Stimulated activated naive CD8-positive, alpha-beta T cell treated with anti-CD3 and anti-CD28 coated beads, Interleukin-15, amount 100 ng/mL, for 72 hours (primary cell): ENCODE measurements around the gene PUS3.

ENCODE experiments used
- ATAC-seq: fragments of 150-1000 bp; cut with Tn5 transposase; 2 replicates; pipeline ENCODE4 v1.10.0; 2021; ENCODE audit warnings: mild to moderate bottlenecking, moderate library complexity
- DNase-seq, 2 donors: peaks; one replicate each; pipeline ENCODE4 v3.0.0; 2021 to 2022
- H3K27ac Mint-ChIP-seq, 2 donors: one replicate each; pipeline ENCODE4 v1.8.0; 2022; ENCODE audit warnings: mild to moderate bottlenecking in 2 of 2, mixed read lengths in 2 of 2, moderate library complexity in 2 of 2
- H3K27me3 Mint-ChIP-seq: one replicate; pipeline ENCODE4 v1.8.0; 2022; ENCODE audit warnings: mixed read lengths
- H3K4me1 Mint-ChIP-seq: one replicate; pipeline ENCODE4 v1.8.0; 2022; ENCODE audit warnings: mild to moderate bottlenecking, mixed read lengths
- H3K4me3 Mint-ChIP-seq, 2 donors: one replicate each; pipeline ENCODE4 v1.8.0; 2022; ENCODE audit warnings: mild to moderate bottlenecking in 2 of 2, mixed read lengths in 2 of 2, moderate library complexity in 1 of 2
- H3K9me3 Mint-ChIP-seq, 2 donors: one replicate each; pipeline ENCODE4 v1.8.0; 2022; ENCODE audit warnings: mixed read lengths in 2 of 2

PUS3 gene

GRCh38 chr11:125903711-125904659 is 979 bp upstream of the PUS3 start, which contains the start of gene DDX25:
Gene DDX25 (plus strand): TSS chr11:125904508. CDS start chr11:125904518, 10 bp downstream.
- H3K4me3 Mint-ChIP-seq: peak within 1 kb of the TSS; percentile 95 to 97
- H3K27me3 Mint-ChIP-seq: peaks cover 24% of the 10 kb centered on the region
- H3K27ac Mint-ChIP-seq: peak within 1 kb of the TSS; percentile 57 to 95
- peaks cover 36% of the 10 kb centered on the region for H3K4me1 Mint-ChIP-seq
- DNase-seq (peak; percentile 28 to 39), ATAC-seq (peak; percentile 57)
- no peaks in the 10 kb centered on the region for H3K9me3 Mint-ChIP-seq

DNA sequence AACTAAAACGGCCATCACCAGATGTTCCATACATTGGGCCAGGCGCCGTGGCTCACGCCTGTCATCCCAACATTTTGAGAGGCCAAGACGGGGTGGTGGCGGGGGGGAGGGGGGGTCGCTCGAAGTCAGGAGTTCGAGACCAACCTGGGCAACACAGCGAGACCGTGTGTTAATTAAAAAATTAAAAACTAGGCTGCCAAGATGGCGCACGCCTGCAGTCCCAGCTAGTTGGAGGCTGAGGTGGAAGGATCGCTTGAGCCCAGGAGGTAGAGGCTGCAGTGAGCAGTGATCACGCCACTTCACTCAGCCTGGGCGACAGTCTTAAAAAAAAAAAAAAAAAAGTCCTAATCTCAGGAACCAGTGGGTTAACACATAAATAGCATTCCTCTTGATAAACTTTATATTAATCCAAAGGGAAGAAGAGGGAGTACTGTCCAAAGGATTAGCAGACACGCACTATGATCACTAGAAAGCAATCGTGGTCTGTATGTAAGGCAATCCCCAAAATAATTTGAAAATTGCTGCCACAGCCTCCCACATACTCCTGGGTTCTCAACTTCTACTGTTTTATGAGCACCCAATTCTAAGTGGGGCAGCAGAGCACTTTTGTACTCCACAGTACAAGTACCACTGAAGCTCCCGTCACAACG is 604 bp downstream of the PUS3 start:
- H3K9me3 Mint-ChIP-seq: no peaks in the 10 kb centered on the region
- H3K27me3 Mint-ChIP-seq: peaks cover 24% of the 10 kb centered on the region
- H3K4me1 Mint-ChIP-seq: peaks cover 36% of the 10 kb centered on the region
- H3K27ac Mint-ChIP-seq: peak overlapping the region; percentile 93 to 95
- no peak for ATAC-seq
- peak overlapping the region; percentile 95 to 97 for H3K4me3 Mint-ChIP-seq
- no peak for DNase-seq

- H3K27ac Mint-ChIP-seq: no peak overlapping the region
- peaks cover 36% of the 10 kb centered on the region for H3K4me1 Mint-ChIP-seq
- H3K4me3 Mint-ChIP-seq: peak overlapping the region; percentile 95 to 97
- no peaks in the 10 kb centered on the region for H3K9me3 Mint-ChIP-seq
- peaks cover 24% of the 10 kb centered on the region for H3K27me3 Mint-ChIP-seq
- DNase-seq (no peak), ATAC-seq (no peak)
These were observed 1.1 kb downstream of the PUS3 start for GRCh38 chr11:125901872-125902271.

GRCh38 chr11:125892994-125893393 is 10.0 kb downstream of the PUS3 start:
- no peak overlapping the region for H3K4me3 Mint-ChIP-seq
- H3K9me3 Mint-ChIP-seq: no peaks in the 10 kb centered on the region
- DNase-seq: no peak
- H3K27ac Mint-ChIP-seq: no peak overlapping the region
- peaks cover 23% of the 10 kb centered on the region for H3K4me1 Mint-ChIP-seq
- no peak for ATAC-seq
- no peaks in the 10 kb centered on the region for H3K27me3 Mint-ChIP-seq

- Mint-ChIP-seq H3K4me3 (no peak overlapping the region), H3K27me3 (no peaks in the 10 kb centered on the region), H3K27ac (no peak overlapping the region), H3K9me3 (no peaks in the 10 kb centered on the region), H3K4me1 (peaks cover 29% of the 10 kb centered on the region)
- ATAC-seq: no peak
- DNase-seq: no peak
These were observed 10.9 kb downstream of the PUS3 start for GRCh38 chr11:125892071-125892470.

GRCh38 chr11:125890447-125891100 is 12.4 kb downstream of the PUS3 start:
- no peak overlapping the region for H3K27ac Mint-ChIP-seq
- ATAC-seq: no peak

GRCh38 chr11:125887373-125888324 is 15.4 kb downstream of the PUS3 start, which contains the start of gene HYLS1:
Gene HYLS1 (plus strand): TSS chr11:125887668. CDS start chr11:125899369, 11,701 bp downstream.
- DNase-seq: peak; percentile 98
- Mint-ChIP-seq H3K4me1 (peaks cover 32% of the 10 kb centered on the region), H3K27me3 (no peaks in the 10 kb centered on the region), H3K27ac (peak within 1 kb of the TSS; percentile 95 to 99), H3K4me3 (peak within 1 kb of the TSS; percentile 81 to 88), H3K9me3 (no peaks in the 10 kb centered on the region)
- peak; percentile 93 for ATAC-seq

More at GRCh38 chr11:125890447-125891100, 12.4 kb downstream of the PUS3 start:
- Mint-ChIP-seq H3K4me1 (peaks cover 35% of the 10 kb centered on the region), H3K9me3 (no peaks in the 10 kb centered on the region), H3K27me3 (no peaks in the 10 kb centered on the region), H3K4me3 (peak overlapping the region in 1 of 2 donors; percentile 23)
- DNase-seq: no peak

GRCh38 chr11:125886997-125887372 is 16.0 kb downstream of the PUS3 start:
- ATAC-seq: peak; percentile 52
- no peak for DNase-seq
- Mint-ChIP-seq H3K27me3 (no peaks in the 10 kb centered on the region), H3K4me1 (peaks cover 28% of the 10 kb centered on the region), H3K4me3 (peak overlapping the region; percentile 81 to 88), H3K27ac (peak overlapping the region; percentile 95 to 99), H3K9me3 (no peaks in the 10 kb centered on the region)

GRCh38 chr11:125883375-125883774 is 19.6 kb downstream of the PUS3 start:
- DNase-seq: no peak
- Mint-ChIP-seq H3K9me3 (no peaks in the 10 kb centered on the region), H3K4me1 (peaks cover 11% of the 10 kb centered on the region), H3K27ac (no peak overlapping the region), H3K27me3 (no peaks in the 10 kb centered on the region), H3K4me3 (no peak overlapping the region)
- ATAC-seq: no peak

GRCh38 chr11:125881291-125881690 is 21.7 kb downstream of the PUS3 start:
- DNase-seq (no peak), ATAC-seq (no peak)
- H3K27ac Mint-ChIP-seq: no peak overlapping the region

DNA sequence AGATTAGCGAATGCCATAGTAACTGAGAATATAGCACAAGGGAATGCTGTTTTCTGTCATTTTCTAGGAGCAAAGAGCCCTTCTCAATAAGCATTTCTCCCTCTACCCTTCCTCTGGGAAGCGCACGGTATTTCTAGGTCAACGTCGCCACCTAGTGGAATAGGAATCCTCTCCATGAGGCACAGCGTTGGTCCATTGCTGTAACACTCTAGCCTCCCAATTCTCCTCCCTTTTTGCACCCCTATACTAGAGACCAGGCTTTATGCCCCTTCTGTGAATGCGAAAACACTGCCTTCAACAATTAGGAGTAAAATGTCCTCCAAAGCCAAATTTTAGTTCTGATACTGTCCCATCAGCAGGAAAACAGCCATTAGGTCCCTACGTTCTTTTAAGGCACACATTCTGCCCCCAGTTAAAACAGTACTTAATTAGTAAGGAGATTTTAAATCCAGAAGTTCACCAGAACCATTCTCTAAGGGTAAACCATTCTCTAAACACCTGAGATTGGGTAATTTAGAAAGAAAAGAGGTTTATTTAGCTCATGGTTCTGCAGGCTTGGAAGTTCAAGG is 28.4 kb downstream of the PUS3 start:
- H3K27ac Mint-ChIP-seq: no peak overlapping the region
- peak; percentile 35 to 41 for DNase-seq
- peaks cover 0 to 9% of the 10 kb centered on the region in 2 donors for H3K9me3 Mint-ChIP-seq
- H3K27me3 Mint-ChIP-seq: peaks cover 11% of the 10 kb centered on the region
- peak; percentile 85 for ATAC-seq
- H3K4me3 Mint-ChIP-seq: no peak overlapping the region
- H3K4me1 Mint-ChIP-seq: no peaks in the 10 kb centered on the region

More at GRCh38 chr11:125881291-125881690, 21.7 kb downstream of the PUS3 start:
- Mint-ChIP-seq H3K9me3 (no peaks in the 10 kb centered on the region), H3K4me3 (no peak overlapping the region), H3K27me3 (no peaks in the 10 kb centered on the region), H3K4me1 (no peaks in the 10 kb centered on the region)

GRCh38 chr11:125873881-125874555 is 29.0 kb downstream of the PUS3 start:
- DNase-seq: no peak
- H3K27me3 Mint-ChIP-seq: peaks cover 11% of the 10 kb centered on the region
- no peak for ATAC-seq
- no peaks in the 10 kb centered on the region for H3K4me1 Mint-ChIP-seq
- no peak overlapping the region for H3K27ac Mint-ChIP-seq
- peaks cover 0 to 9% of the 10 kb centered on the region in 2 donors for H3K9me3 Mint-ChIP-seq
- no peak overlapping the region for H3K4me3 Mint-ChIP-seq

DNA sequence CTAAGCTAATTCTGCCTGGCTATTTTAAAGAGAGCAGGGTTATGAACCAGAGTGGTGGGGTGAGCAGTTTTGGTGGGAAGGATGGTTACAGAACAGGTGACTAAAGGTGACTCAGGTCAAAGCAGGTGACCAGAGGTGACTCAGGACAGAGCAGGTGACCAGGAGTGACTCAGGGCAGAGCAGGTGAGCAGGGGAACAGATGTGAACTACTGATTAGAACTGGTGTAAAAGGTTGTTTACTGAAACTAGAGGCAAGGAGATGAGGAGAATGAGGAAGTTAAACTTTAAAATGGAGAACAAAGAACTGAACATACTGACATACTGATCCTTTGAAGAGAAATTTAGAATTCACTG is 30.9 kb downstream of the PUS3 start:
- no peaks in the 10 kb centered on the region for H3K4me1 Mint-ChIP-seq
- H3K4me3 Mint-ChIP-seq: no peak overlapping the region
- H3K9me3 Mint-ChIP-seq: peaks cover 0 to 9% of the 10 kb centered on the region in 2 donors
- ATAC-seq: no peak
- H3K27ac Mint-ChIP-seq: peak overlapping the region in 1 of 2 donors; percentile 29
- peaks cover 11% of the 10 kb centered on the region for H3K27me3 Mint-ChIP-seq
- no peak for DNase-seq
